A673 (cell line): ENCODE results near the gene IGLL5. TPM values are rescaled to one million over a fixed set of nuclear protein-coding genes. Genes with fewer than 3 reads are reported as not detected.

ENCODE experiments used
- BruUV-seq: library from RNA; stranded (reverse); fragments of 400-500 nt; replicated peaks from 2 replicates; lab custom pipeline; 2021; lab: Mats Ljungman, UMichigan
- CTCF ChIA-PET: fragments of 300-600 bp; sonication (Branson Sonifier 250); formaldehyde crosslinking; loops from one replicate; lab custom pipeline; 2022; ENCODE audit warnings: antibody characterized with exemption; lab: Charles Lee
- POLR2A ChIA-PET: fragments of 300-600 bp; sonication (Branson Sonifier 250); formaldehyde crosslinking; loops from one replicate; lab custom pipeline; 2022; ENCODE audit warnings: antibody characterized with exemption; ENCODE audit not compliant: low non-redundant PET; lab: Charles Lee
- DNase-seq: peaks from one replicate; pipeline ENCODE4 v3.0.0-alpha.2; 2015; ENCODE audit warnings: low spot score
- H3K27ac ChIP-seq: fragments of 200-600 bp; sonication (generic); 2 replicates; pipeline ENCODE4 v1.5.1; 2016; ENCODE audit warnings: mixed run types, low read depth, mild to moderate bottlenecking, mixed read lengths, antibody characterized with exemption, low read length; ENCODE audit not compliant: poor library complexity, severe bottlenecking
- H3K27me3 ChIP-seq: fragments of 200-600 bp; sonication (generic); replicated peaks from 2 replicates; pipeline ENCODE4 v1.6.1; 2017; ENCODE audit warnings: mixed run types, low read depth, mild to moderate bottlenecking, mixed read lengths, antibody characterized with exemption, low read length; ENCODE audit not compliant: insufficient read depth, poor library complexity
- H3K36me3 ChIP-seq: fragments of 200-600 bp; sonication (generic); 2 replicates; pipeline ENCODE4 v1.6.1; 2016; ENCODE audit warnings: mixed run types, mild to moderate bottlenecking, mixed read lengths, antibody characterized with exemption, low read length; ENCODE audit not compliant: insufficient read depth, poor library complexity, severe bottlenecking
- H3K4me1 ChIP-seq: fragments of 200-600 bp; sonication (generic); 2 replicates; pipeline ENCODE4 v1.6.1; 2017; ENCODE audit warnings: mixed run types, mild to moderate bottlenecking, mixed read lengths, antibody characterized with exemption, low read length; ENCODE audit not compliant: insufficient read depth, poor library complexity, severe bottlenecking
- H3K4me3 ChIP-seq: fragments of 200-600 bp; sonication (generic); 2 replicates; pipeline ENCODE4 v1.5.1; 2016; ENCODE audit warnings: low read depth, mixed run types, mild to moderate bottlenecking, mixed read lengths, low read length; ENCODE audit not compliant: poor library complexity, severe bottlenecking
- H3K9me3 ChIP-seq: fragments of 200-600 bp; sonication (generic); 2 replicates; pipeline ENCODE4 v1.6.1; 2016; ENCODE audit warnings: mixed run types, low read depth, mild to moderate bottlenecking, mixed read lengths, antibody characterized with exemption, low read length; ENCODE audit not compliant: poor library complexity, severe bottlenecking
- EZH2 ChIP-seq: fragments of 200-600 bp; sonication (generic); IDR thresholded peaks from 2 replicates; pipeline ENCODE4 v1.6.1; 2017; ENCODE audit warnings: borderline replicate concordance, low read depth, mild to moderate bottlenecking, mixed read lengths, antibody characterized with exemption, low read length; ENCODE audit not compliant: poor library complexity, severe bottlenecking
- intact Hi-C: fragments of 100-400 bp; cut with micrococcal nuclease; formaldehyde crosslinking; loops from one replicate; pipeline ENCODE4 v1.10.0; 2022; ENCODE audit not compliant: unreplicated experiment
- total RNA-seq: library from RNA; stranded (reverse); gene quantifications from 2 replicates; pipeline ENCODE4 v1.2.3, GENCODE V29; 2021
- TF ChIP-seq, protein P1 (sequence below): fragments of 300-800, 200-600 bp; sonication (generic); conservative IDR thresholded peaks from 2 replicates; pipeline ENCODE4 v1.5.1; 2017; ENCODE audit warnings: low read depth, mild to moderate bottlenecking, antibody characterized with exemption, low read length, moderate library complexity, mixed read lengths

IGLL5 gene
- total RNA-seq, 1 experiment from 2014 or later, result not detected

DNA sequence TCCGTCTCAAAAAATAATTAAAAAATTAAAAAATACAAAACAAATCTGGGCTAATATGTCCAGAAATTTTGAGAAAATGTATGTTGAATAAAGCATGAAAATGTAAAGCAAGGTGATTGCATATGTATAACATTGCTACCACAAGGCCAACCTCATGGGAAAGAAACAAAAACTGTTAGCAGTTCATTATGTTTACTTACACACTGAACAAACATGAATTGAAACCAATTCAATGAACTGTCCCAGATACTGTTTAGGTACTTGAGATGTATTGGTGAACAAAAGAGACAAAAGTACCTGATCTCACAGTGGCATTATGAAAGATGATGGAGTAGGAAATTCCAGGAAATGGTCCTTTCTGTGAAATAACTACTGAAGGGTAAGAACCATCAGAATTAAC, 43.8 kb upstream of the IGLL5 start:
- CTCF ChIA-PET, result no interaction called here
- intact Hi-C loops, result no loop called here
- BruUV-seq, result no TSS peak

DNA sequence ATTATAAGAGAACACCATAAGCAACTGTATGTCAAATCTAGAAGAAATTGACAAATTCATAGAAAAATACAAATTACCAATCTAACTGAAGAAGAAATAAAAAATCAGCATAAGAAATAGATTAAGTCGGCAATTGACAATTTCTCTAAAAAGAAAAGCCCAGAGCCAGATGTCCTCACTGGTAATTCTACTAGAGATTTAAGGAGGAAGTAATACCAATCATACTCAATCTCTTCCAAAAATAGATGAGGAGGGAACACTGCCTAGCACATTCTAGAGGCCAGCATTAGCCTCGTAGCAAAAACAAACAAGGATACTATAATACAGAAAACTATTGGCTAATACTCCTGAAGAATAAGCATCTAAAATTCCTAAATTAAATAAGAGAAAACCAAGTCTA, 40.4 kb upstream of the IGLL5 start:
- ChIA-PET POLR2A (no interaction called here), CTCF (interaction anchor here (1.6 kb wide), 1 partner anchor 30 kb away, joined by 6 read pairs; no protein-coding TSS in a partner anchor)
- Histone ChIP-seq H3K4me1 (no peaks in the 10 kb centered on the region), H3K4me3 (no peak overlapping the region), H3K27me3 (peaks cover 45% of the 10 kb centered on the region), H3K27ac (no peak overlapping the region), H3K36me3 (no peaks in the 10 kb centered on the region), H3K9me3 (no peaks in the 10 kb centered on the region)
- intact Hi-C loops, result loop anchor here (5.0 kb wide), 1 partner anchor 110 kb away; no protein-coding TSS in a partner anchor
- BruUV-seq, result no TSS peak
- no peak for DNase-seq
- no peak for TF ChIP-seq EZH2
- TF ChIP-seq, protein P1, sequence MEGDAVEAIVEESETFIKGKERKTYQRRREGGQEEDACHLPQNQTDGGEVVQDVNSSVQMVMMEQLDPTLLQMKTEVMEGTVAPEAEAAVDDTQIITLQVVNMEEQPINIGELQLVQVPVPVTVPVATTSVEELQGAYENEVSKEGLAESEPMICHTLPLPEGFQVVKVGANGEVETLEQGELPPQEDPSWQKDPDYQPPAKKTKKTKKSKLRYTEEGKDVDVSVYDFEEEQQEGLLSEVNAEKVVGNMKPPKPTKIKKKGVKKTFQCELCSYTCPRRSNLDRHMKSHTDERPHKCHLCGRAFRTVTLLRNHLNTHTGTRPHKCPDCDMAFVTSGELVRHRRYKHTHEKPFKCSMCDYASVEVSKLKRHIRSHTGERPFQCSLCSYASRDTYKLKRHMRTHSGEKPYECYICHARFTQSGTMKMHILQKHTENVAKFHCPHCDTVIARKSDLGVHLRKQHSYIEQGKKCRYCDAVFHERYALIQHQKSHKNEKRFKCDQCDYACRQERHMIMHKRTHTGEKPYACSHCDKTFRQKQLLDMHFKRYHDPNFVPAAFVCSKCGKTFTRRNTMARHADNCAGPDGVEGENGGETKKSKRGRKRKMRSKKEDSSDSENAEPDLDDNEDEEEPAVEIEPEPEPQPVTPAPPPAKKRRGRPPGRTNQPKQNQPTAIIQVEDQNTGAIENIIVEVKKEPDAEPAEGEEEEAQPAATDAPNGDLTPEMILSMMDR, result no peak

More for the DNA sequence above, 43.8 kb upstream of the IGLL5 start:
- no peaks in the 10 kb centered on the region for H3K9me3 ChIP-seq
- no peaks in the 10 kb centered on the region for H3K4me1 ChIP-seq
- POLR2A ChIA-PET, result no interaction called here
- TF ChIP-seq EZH2, result no peak
- TF ChIP-seq, protein P1, result no peak
- H3K27ac ChIP-seq, result no peak overlapping the region
- H3K4me3 ChIP-seq, result no peak overlapping the region
- no peak for DNase-seq
- no peaks in the 10 kb centered on the region for H3K36me3 ChIP-seq
- peaks cover 45% of the 10 kb centered on the region for H3K27me3 ChIP-seq

DNA sequence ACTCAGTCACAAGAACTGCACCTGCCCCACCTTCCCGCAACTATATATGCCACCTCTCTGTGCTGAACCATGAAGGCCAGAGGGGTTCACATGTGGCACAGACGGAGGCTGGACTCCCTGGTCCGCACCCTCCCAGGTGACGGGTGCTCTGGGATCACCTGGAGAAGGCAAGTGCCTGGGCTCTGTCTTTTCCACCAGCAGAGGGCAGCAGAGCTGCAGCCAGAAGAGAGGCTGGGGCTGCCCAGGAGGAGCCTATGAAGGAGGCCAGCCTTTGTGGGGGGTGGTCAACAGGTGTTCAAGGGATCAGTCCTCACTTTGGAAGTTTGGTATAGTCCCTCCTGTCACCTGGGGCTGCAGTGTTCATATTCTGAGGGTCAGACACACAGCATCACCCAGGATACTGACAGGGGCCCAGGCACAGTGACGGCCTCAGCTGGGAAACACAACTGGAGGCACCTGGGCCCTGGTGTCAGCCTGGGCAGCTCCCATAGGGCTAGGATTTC, 39.2 kb upstream of the IGLL5 start:
- BruUV-seq, result no TSS peak
- Histone ChIP-seq H3K36me3 (no peaks in the 10 kb centered on the region), H3K4me1 (no peaks in the 10 kb centered on the region), H3K9me3 (no peaks in the 10 kb centered on the region), H3K4me3 (no peak overlapping the region), H3K27me3 (peaks cover 57% of the 10 kb centered on the region), H3K27ac (no peak overlapping the region)
- TF ChIP-seq EZH2, result no peak
- TF ChIP-seq, protein P1, result peak; percentile 95
- intact Hi-C loops, result loop anchor here (5.0 kb wide), 1 partner anchor 109 kb away; no protein-coding TSS in a partner anchor
- peak; percentile 56 for DNase-seq
- ChIA-PET POLR2A (no interaction called here), CTCF (interaction anchor here (0.5 to 1.6 kb wide), 4 partner anchors 29 to 123 kb away, joined by 3 to 8 read pairs (median 4); no protein-coding TSS in a partner anchor)
